ENCODE data around the gene GPR161. TPM values are rescaled to one million over a fixed set of nuclear protein-coding genes. Genes with fewer than 3 reads are reported as not detected.
A peak's percentile ranks its signal among the peaks of the same experiment; 100 is the strongest.
"Not testable (repeated sequence)": the region's sequence is repeated elsewhere in the genome, so short reads cannot be mapped to it uniquely, and the experiment has no call there.

Gene GPR161, protein sequence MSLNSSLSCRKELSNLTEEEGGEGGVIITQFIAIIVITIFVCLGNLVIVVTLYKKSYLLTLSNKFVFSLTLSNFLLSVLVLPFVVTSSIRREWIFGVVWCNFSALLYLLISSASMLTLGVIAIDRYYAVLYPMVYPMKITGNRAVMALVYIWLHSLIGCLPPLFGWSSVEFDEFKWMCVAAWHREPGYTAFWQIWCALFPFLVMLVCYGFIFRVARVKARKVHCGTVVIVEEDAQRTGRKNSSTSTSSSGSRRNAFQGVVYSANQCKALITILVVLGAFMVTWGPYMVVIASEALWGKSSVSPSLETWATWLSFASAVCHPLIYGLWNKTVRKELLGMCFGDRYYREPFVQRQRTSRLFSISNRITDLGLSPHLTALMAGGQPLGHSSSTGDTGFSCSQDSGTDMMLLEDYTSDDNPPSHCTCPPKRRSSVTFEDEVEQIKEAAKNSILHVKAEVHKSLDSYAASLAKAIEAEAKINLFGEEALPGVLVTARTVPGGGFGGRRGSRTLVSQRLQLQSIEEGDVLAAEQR
- total RNA-seq (2014; rRNA removed; shearing (Covaris generic)), result 11.6 and 13.6 TPM in 2 replicates
- polyA plus RNA-seq (2016; fragmentation: Nextera tagmentation; extraction: Ambion mirVana), result 6.7 and 7.9 TPM in 2 replicates
- long read RNA-seq, full-length matches to known transcripts, result 1 of 4 reads
- long read RNA-seq, partial matches to known transcripts, result 1 of 4 reads
- long read RNA-seq, other reads (novel, unspliced or antisense), result 2 of 4 reads

DNA sequence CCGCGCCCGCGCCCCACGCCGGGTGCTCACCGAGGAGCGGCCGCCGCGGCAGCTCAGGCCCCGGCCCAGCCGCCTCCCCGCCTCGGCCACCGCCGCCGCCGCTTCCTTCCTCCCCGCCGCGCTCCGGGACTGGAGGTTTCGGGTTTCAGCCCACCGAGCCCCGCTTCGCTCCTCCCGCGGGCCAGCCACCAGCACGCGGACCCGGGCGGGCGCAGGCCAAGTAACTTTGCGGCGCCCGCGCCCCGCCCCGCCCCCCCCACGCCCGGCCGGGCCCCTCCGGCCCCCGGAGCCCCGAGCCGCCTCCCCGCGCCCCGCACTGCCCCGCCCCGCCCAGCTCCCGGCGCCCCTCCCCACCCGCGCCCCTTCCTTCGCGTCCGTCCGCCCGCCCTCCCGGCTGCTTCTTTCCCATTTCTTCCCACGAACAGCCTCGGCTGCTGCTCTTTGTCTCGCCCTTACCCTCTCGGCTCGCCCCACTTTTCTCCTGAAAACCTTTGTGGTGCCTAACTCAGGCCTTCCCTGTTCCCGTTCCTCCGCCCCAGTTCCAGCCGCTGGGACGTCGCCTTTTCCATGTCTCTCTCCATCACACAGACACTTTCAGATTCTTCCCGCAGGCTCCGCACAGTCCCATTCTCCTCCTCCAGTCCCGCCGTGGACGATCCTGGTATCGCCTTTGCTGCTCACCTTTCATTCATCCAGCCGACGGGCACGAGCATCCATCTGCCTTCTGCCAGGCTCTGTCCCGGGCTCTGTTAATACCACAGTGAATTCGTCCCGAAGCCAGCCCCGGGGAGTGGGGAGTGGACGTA lies at the start of gene GPR161:
GPR161 (minus strand) TSS at position 222 of the 806 bp plus-strand sequence. CDS start 32,080 bp downstream, outside the sequence.
- no peaks in the 10 kb centered on the region; the same call in 2 of the 3 replicates for H3K9me3 Mint-ChIP-seq

DNA sequence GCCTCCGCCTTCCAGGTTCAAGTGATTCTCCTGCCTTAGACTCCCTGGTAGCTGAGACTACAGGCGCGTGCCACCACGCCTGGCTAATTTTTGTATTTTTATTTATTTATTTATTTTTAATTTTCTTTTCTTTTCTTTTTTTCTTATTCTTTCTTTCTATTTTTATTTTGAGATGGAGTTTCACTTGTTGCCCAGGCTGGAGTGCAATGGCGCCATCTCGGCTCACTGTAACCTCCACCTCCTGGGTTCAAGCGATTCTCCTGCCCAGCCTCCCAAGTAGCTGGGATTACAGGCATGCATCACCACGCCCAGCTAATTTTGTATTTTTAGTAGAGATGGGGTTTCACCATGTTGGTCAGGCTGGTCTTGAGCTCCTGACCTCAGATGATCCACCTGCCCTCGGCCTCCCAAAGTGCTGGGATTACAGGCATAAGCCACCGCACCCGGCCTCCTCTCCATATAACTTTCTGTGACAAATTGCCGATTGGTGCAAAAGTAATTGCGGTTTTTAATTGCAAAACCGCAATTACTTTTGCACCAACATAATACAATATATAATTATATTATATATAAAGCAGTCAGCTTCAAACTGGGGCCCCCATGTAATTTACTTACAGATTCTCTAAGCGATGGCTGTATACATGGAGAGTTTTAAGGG lies 44.5 kb upstream of the GPR161 start:
- H3K4me3 ChIP-seq; DNase-seq (ENCODE audit: low spot score); H2AFZ ChIP-seq; H3K27ac Mint-ChIP-seq; H3K36me3 Mint-ChIP-seq (ENCODE audit: low read depth); H4K20me1 ChIP-seq (replicated peaks; ENCODE audit: insufficient read depth); H3K4me2 ChIP-seq; H3K4me1 Mint-ChIP-seq; H3K9me2 ChIP-seq (ENCODE audit: insufficient read depth); H3K27me3 Mint-ChIP-seq (ENCODE audit: insufficient read depth, low read depth, poor library complexity); H3K4me3 Mint-ChIP-seq; H3K27me3 ChIP-seq (ENCODE audit: insufficient read depth); ATAC-seq; H3K27ac ChIP-seq (ENCODE audit: low read depth); H3F3A ChIP-seq (replicated peaks; ENCODE audit: low read depth); H3K9me3 Mint-ChIP-seq; H3K36me3 ChIP-seq (ENCODE audit: insufficient read depth): not testable (repeated sequence)
- H3K4me1 ChIP-seq (ENCODE audit: insufficient read depth), result peaks cover 10% of the 10 kb centered on the region; the same call in 1 of the 2 replicates
- H3K79me2 ChIP-seq (replicated peaks; ENCODE audit: insufficient read depth), result peaks cover 37% of the 10 kb centered on the region

More for the DNA sequence above, at the start of gene GPR161:
- peaks cover 35% of the 10 kb centered on the region for H3K27me3 ChIP-seq (ENCODE audit: insufficient read depth)
- peaks cover 17% of the 10 kb centered on the region for H3K27me3 Mint-ChIP-seq (ENCODE audit: insufficient read depth, low read depth, poor library complexity)
- H3K9me2 ChIP-seq (ENCODE audit: insufficient read depth), result no peaks in the 10 kb centered on the region
- H3K79me2 ChIP-seq (replicated peaks; ENCODE audit: insufficient read depth), result peaks cover 14% of the 10 kb centered on the region; the same call in 1 of the 2 replicates
- H3K27ac Mint-ChIP-seq, result peak within 1 kb of the TSS; percentile 65
- no peaks in the 10 kb centered on the region for H3K36me3 ChIP-seq (ENCODE audit: insufficient read depth)
- peak within 1 kb of the TSS; percentile 99 for H2AFZ ChIP-seq
- H3K4me1 ChIP-seq (ENCODE audit: insufficient read depth), result peaks cover 15% of the 10 kb centered on the region
- peaks cover 22% of the 10 kb centered on the region; the same call in 2 of the 3 replicates for H3K4me1 Mint-ChIP-seq
- H3K27ac ChIP-seq (ENCODE audit: low read depth), result no peak within 1 kb of the TSS
- 0 out of 2 replicates have a peak, but pooled peaks cover 6% of the 10 kb centered on the region for H4K20me1 ChIP-seq (replicated peaks; ENCODE audit: insufficient read depth)
- H3K36me3 Mint-ChIP-seq (ENCODE audit: low read depth), result peaks cover 4% of the 10 kb centered on the region; the same call in 1 of the 3 replicates
- peak within 1 kb of the TSS; percentile 99 for H3K4me2 ChIP-seq
- DNase-seq (ENCODE audit: low spot score) (peak; percentile 77), ATAC-seq (peak; percentile 58)
- no peaks in the 10 kb centered on the region for H3F3A ChIP-seq (replicated peaks; ENCODE audit: low read depth)
- TF ChIP-seq, protein P1, sequence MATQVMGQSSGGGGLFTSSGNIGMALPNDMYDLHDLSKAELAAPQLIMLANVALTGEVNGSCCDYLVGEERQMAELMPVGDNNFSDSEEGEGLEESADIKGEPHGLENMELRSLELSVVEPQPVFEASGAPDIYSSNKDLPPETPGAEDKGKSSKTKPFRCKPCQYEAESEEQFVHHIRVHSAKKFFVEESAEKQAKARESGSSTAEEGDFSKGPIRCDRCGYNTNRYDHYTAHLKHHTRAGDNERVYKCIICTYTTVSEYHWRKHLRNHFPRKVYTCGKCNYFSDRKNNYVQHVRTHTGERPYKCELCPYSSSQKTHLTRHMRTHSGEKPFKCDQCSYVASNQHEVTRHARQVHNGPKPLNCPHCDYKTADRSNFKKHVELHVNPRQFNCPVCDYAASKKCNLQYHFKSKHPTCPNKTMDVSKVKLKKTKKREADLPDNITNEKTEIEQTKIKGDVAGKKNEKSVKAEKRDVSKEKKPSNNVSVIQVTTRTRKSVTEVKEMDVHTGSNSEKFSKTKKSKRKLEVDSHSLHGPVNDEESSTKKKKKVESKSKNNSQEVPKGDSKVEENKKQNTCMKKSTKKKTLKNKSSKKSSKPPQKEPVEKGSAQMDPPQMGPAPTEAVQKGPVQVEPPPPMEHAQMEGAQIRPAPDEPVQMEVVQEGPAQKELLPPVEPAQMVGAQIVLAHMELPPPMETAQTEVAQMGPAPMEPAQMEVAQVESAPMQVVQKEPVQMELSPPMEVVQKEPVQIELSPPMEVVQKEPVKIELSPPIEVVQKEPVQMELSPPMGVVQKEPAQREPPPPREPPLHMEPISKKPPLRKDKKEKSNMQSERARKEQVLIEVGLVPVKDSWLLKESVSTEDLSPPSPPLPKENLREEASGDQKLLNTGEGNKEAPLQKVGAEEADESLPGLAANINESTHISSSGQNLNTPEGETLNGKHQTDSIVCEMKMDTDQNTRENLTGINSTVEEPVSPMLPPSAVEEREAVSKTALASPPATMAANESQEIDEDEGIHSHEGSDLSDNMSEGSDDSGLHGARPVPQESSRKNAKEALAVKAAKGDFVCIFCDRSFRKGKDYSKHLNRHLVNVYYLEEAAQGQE (IDR thresholded peaks at IDR 0.05; ENCODE audit: unreplicated experiment), result no peak
- TF ChIP-seq NANOG (IDR thresholded peaks at IDR 0.05; ENCODE audit: borderline replicate concordance), result no peak
- TF ChIP-seq, protein P2, sequence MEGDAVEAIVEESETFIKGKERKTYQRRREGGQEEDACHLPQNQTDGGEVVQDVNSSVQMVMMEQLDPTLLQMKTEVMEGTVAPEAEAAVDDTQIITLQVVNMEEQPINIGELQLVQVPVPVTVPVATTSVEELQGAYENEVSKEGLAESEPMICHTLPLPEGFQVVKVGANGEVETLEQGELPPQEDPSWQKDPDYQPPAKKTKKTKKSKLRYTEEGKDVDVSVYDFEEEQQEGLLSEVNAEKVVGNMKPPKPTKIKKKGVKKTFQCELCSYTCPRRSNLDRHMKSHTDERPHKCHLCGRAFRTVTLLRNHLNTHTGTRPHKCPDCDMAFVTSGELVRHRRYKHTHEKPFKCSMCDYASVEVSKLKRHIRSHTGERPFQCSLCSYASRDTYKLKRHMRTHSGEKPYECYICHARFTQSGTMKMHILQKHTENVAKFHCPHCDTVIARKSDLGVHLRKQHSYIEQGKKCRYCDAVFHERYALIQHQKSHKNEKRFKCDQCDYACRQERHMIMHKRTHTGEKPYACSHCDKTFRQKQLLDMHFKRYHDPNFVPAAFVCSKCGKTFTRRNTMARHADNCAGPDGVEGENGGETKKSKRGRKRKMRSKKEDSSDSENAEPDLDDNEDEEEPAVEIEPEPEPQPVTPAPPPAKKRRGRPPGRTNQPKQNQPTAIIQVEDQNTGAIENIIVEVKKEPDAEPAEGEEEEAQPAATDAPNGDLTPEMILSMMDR (conservative IDR thresholded peaks at IDR 0.05; ENCODE audit: low read depth in 2 of 2), result no peak
- H3K4me3 ChIP-seq, result peak within 1 kb of the TSS; percentile 77
- peak within 1 kb of the TSS; percentile 95 for H3K4me3 Mint-ChIP-seq
